T-helper 2 cell treated with Interferon-gamma antibody and Interleukin-4, amounts not matched to agents 5 μg/mL and 100 μg/mL, for 36 hours (primary cell): Measurements from ENCODE around the gene CCDC142.

Source experiments
- DNase-seq: peaks from one replicate; pipeline ENCODE4 v3.0.0; 2021; ENCODE audit warnings: low spot score
- H3K27ac Mint-ChIP-seq: one replicate; pipeline ENCODE4 v1.8.0; 2021; ENCODE audit warnings: mild to moderate bottlenecking, mixed read lengths
- H3K27me3 Mint-ChIP-seq: one replicate; pipeline ENCODE4 v1.8.0; 2021; ENCODE audit warnings: low read depth, mixed read lengths
- H3K36me3 Mint-ChIP-seq: one replicate; pipeline ENCODE4 v1.8.0; 2021; ENCODE audit warnings: low read depth, mixed read lengths
- H3K4me1 Mint-ChIP-seq: one replicate; pipeline ENCODE4 v1.8.0; 2021; ENCODE audit warnings: low read depth, mixed read lengths
- H3K4me3 Mint-ChIP-seq: one replicate; pipeline ENCODE4 v1.8.0; 2022; ENCODE audit warnings: mild to moderate bottlenecking, moderate library complexity, mixed read lengths
- H3K9me3 Mint-ChIP-seq: one replicate; pipeline ENCODE4 v1.8.0; 2021; ENCODE audit warnings: mixed read lengths

CCDC142 gene

GRCh38 chr2:74440378-74441169, 42.2 kb downstream of the CCDC142 start:
- Mint-ChIP-seq H3K36me3 (peaks cover 1% of the 10 kb centered on the region), H3K9me3 (no peaks in the 10 kb centered on the region), H3K27me3 (peaks cover 47% of the 10 kb centered on the region), H3K27ac (no peak overlapping the region), H3K4me1 (peaks cover 2% of the 10 kb centered on the region), H3K4me3 (peak overlapping the region; percentile 60)
- peak; percentile 34 for DNase-seq

DNA sequence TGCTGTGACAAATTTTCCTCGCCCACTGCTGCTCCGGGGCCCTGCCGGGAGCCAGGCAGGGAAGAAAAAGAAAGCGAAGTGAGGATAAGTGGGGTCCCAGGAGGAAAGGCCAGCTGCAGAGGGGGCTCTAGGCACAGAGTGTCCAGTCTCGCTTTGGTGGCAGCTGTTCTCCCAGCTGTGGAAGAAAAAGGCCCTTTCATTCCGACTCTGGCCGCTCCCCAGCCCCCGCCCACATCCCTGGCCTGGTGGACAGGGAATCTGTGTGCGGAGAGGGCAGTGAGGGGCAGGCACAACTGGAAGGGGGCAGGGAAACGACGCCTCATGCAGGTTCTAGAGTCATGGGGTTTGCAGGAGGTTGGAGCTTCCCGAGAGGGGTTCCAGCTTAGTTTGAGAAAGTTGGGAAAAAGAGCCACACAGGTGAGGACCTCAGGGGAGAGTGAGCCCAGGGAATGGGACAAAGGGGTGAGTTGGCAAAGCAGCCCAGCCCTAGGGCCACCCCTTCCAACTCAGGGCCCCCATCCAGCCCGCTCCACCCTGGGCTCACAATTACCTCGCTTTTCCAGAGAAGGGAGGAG, 42.9 kb downstream of the CCDC142 start:
- DNase-seq: no peak
- peaks cover 2% of the 10 kb centered on the region for H3K4me1 Mint-ChIP-seq
- no peak overlapping the region for H3K4me3 Mint-ChIP-seq
- H3K36me3 Mint-ChIP-seq: peaks cover 1% of the 10 kb centered on the region
- no peak overlapping the region for H3K27ac Mint-ChIP-seq
- H3K27me3 Mint-ChIP-seq: peaks cover 43% of the 10 kb centered on the region
- no peaks in the 10 kb centered on the region for H3K9me3 Mint-ChIP-seq

DNA sequence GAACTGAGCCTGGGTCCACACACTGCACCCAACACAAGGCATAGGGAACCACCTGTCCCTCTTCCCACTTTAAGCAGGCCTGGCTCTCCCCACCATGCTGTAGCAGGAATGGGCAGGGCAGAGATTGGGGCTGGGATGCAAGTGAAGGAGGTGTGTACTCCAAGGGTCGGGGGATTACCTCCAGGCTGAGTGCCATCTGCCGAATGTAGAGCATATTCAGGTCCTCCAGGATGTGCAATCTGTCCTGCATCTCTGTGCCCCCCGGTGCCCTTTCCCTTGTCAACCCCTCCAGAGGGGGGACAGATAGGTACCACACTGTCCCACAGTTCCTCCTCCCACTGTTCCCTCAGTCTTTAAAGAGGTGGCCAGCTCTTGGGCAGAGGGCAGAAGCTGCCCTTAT, 43.4 kb downstream of the CCDC142 start:
- Mint-ChIP-seq H3K4me1 (peaks cover 2% of the 10 kb centered on the region), H3K27ac (no peak overlapping the region), H3K27me3 (peaks cover 37% of the 10 kb centered on the region)

GRCh38 chr2:74438248-74438647, 44.5 kb downstream of the CCDC142 start:
- Mint-ChIP-seq H3K4me3 (no peak overlapping the region), H3K27me3 (peaks cover 31% of the 10 kb centered on the region), H3K27ac (no peak overlapping the region), H3K9me3 (no peaks in the 10 kb centered on the region), H3K36me3 (peaks cover 1% of the 10 kb centered on the region), H3K4me1 (peaks cover 2% of the 10 kb centered on the region)
- DNase-seq: no peak

More for the DNA sequence above, 43.4 kb downstream of the CCDC142 start:
- no peak overlapping the region for H3K4me3 Mint-ChIP-seq
- H3K9me3 Mint-ChIP-seq: no peaks in the 10 kb centered on the region
- peaks cover 1% of the 10 kb centered on the region for H3K36me3 Mint-ChIP-seq
- no peak for DNase-seq

- Mint-ChIP-seq H3K36me3 (no peaks in the 10 kb centered on the region), H3K27me3 (peaks cover 22% of the 10 kb centered on the region), H3K4me1 (peaks cover under 1% of the 10 kb centered on the region), H3K9me3 (no peaks in the 10 kb centered on the region), H3K4me3 (no peak overlapping the region), H3K27ac (no peak overlapping the region)
- no peak for DNase-seq
Measured at GRCh38 chr2:74436848-74437695, 45.7 kb downstream of the CCDC142 start.

- DNase-seq: no peak
- no peak overlapping the region for H3K4me3 Mint-ChIP-seq
- no peaks in the 10 kb centered on the region for H3K36me3 Mint-ChIP-seq
- H3K9me3 Mint-ChIP-seq: no peaks in the 10 kb centered on the region
- H3K27me3 Mint-ChIP-seq: peaks cover 21% of the 10 kb centered on the region
- no peaks in the 10 kb centered on the region for H3K4me1 Mint-ChIP-seq
- H3K27ac Mint-ChIP-seq: no peak overlapping the region
Measured at GRCh38 chr2:74436111-74436805, 46.5 kb downstream of the CCDC142 start.

DNA sequence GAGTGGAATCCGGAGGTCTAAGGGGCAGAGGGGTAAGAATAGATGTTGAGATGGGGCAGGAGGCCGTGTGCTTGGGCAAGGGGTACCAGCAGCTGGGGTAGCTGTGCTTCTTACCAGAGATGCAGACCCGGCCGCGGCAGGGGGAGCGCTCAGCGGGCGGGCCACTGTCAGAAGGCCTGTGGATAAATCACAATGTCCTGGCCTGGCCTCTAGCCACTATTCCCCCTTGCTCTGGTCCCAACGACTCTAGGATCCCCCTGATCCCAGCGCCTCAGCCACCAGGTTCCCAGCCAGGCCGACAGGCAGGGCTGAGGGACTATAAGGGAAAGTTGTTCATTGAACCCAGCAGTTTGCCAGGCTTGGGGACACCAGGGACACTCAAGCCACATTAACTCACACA, 52.3 kb downstream of the CCDC142 start:
- no peak for DNase-seq
- peaks cover 10% of the 10 kb centered on the region for H3K36me3 Mint-ChIP-seq
- H3K27ac Mint-ChIP-seq: no peak overlapping the region
- H3K4me1 Mint-ChIP-seq: no peaks in the 10 kb centered on the region
- no peak overlapping the region for H3K4me3 Mint-ChIP-seq
- H3K9me3 Mint-ChIP-seq: no peaks in the 10 kb centered on the region
- no peaks in the 10 kb centered on the region for H3K27me3 Mint-ChIP-seq

- Mint-ChIP-seq H3K4me1 (no peaks in the 10 kb centered on the region), H3K9me3 (no peaks in the 10 kb centered on the region), H3K4me3 (no peak overlapping the region), H3K27me3 (no peaks in the 10 kb centered on the region), H3K27ac (no peak overlapping the region), H3K36me3 (peaks cover 17% of the 10 kb centered on the region)
- no peak for DNase-seq
Measured at GRCh38 chr2:74429487-74430451, 53.0 kb downstream of the CCDC142 start.

DNA sequence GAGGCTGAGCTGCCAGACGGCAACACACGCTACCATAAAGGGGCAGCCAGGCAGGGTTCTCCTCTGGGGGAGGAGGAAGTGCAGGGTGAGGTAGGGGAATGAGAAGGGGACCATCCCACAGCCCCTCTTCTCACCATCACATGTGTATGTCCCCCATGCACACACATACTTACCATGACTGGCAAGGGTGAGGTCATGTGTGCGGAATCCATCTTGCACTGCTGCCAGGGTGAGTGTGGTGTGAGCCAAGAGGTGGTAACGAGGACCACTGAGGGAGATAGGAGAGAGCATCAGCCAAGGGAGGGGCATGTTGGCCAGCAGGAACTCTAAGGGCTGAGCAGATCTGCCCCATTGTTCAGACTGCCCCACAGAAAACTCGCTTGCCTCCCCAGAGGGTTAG, 54.1 kb downstream of the CCDC142 start:
- Mint-ChIP-seq H3K9me3 (no peaks in the 10 kb centered on the region), H3K4me1 (peaks cover under 1% of the 10 kb centered on the region), H3K27ac (no peak overlapping the region), H3K4me3 (no peak overlapping the region), H3K27me3 (no peaks in the 10 kb centered on the region), H3K36me3 (peaks cover 19% of the 10 kb centered on the region)
- no peak for DNase-seq

DNA sequence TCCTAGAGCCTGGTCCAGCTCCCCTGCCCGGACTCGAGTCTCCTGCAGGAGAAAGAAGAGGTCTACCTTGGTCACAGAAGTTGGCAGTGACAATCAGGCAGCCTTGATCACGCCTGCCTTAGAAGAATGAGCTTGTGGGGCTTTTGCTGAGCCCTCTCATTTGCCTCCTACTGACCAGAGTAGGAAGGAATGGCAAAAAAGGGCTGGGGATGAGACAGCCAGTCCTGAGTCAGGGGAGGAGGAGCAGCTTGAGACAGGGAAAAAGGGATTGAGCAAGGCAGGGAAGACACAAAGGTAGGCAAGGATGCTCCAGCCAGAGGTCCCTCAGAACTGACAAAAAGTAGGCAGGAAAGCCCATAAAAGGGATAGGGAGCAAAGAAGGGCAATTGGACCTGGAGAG, 55.2 kb downstream of the CCDC142 start:
- H3K4me1 Mint-ChIP-seq: peaks cover 11% of the 10 kb centered on the region
- H3K27ac Mint-ChIP-seq: peak overlapping the region; percentile 38
- DNase-seq: no peak
- peaks cover 24% of the 10 kb centered on the region for H3K36me3 Mint-ChIP-seq
- H3K27me3 Mint-ChIP-seq: no peaks in the 10 kb centered on the region
- no peak overlapping the region for H3K4me3 Mint-ChIP-seq
- no peaks in the 10 kb centered on the region for H3K9me3 Mint-ChIP-seq

DNA sequence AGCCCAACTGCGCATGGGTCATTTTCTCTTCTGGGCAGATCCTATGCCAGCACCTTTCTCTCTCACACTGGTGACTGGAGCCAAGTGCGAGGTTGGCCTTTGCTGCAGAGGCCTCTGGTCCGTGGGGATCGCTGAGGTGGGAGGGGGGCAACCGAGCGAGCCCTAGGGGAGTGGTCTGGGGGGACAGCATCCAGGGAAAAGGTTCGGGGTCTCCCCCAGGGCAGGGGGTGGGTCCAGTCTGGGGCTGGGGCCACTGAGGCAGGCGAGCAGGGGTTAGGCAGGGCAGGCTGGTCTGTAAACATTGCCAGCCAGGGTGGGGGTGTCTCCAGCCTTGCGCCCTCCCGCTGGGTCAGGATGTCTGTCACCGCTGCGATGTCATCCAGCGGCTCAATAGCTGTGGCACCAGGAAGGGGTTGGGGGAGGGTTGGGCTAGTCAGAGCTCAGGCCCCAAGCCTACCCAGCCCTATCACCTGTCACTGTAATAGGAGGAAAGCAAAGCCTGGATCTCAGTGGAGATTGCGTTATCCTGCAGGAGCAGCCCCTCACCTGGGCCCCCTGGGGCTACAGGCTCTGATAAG, 56.5 kb downstream of the CCDC142 start:
- Mint-ChIP-seq H3K4me1 (peaks cover 14% of the 10 kb centered on the region), H3K9me3 (no peaks in the 10 kb centered on the region), H3K36me3 (peaks cover 26% of the 10 kb centered on the region), H3K27me3 (no peaks in the 10 kb centered on the region), H3K27ac (no peak overlapping the region), H3K4me3 (no peak overlapping the region)
- no peak for DNase-seq

GRCh38 chr2:74425523-74425922, 57.3 kb downstream of the CCDC142 start:
- no peak overlapping the region for H3K4me3 Mint-ChIP-seq
- peaks cover 26% of the 10 kb centered on the region for H3K36me3 Mint-ChIP-seq
- DNase-seq: no peak
- H3K9me3 Mint-ChIP-seq: no peaks in the 10 kb centered on the region
- H3K4me1 Mint-ChIP-seq: peaks cover 19% of the 10 kb centered on the region
- H3K27ac Mint-ChIP-seq: no peak overlapping the region
- H3K27me3 Mint-ChIP-seq: no peaks in the 10 kb centered on the region
